Fibroblast of villous mesenchyme (primary cell): ENCODE measurements around the gene GSE1. TPM values are rescaled to one million over a fixed set of nuclear protein-coding genes. Genes with fewer than 3 reads are reported as not detected.

Experiments
- DNase-seq: peaks from one replicate; pipeline ENCODE4 v3.0.0-alpha.2; 2010; ENCODE audit warnings: low read depth
- H3K4me3 ChIP-seq: 2 replicates; pipeline ENCODE4 v1.5.1; 2011; ENCODE audit warnings: low read depth, mild to moderate bottlenecking, low read length
- total RNA-seq: library from RNA; depleted of rRNA; stranded (reverse); fragments of >200 nt; gene quantifications from 2 replicates; pipeline ENCODE4 v1.2.3, GENCODE V29; 2012
- TF ChIP-seq, protein P1 (sequence below): IDR thresholded peaks from 2 replicates; pipeline ENCODE4 v1.5.1; 2012; ENCODE audit warnings: low read depth, mild to moderate bottlenecking, low read length; ENCODE audit not compliant: insufficient read depth

The GSE1 gene
- total RNA-seq, 1 donor = 48.4 TPM

DNA sequence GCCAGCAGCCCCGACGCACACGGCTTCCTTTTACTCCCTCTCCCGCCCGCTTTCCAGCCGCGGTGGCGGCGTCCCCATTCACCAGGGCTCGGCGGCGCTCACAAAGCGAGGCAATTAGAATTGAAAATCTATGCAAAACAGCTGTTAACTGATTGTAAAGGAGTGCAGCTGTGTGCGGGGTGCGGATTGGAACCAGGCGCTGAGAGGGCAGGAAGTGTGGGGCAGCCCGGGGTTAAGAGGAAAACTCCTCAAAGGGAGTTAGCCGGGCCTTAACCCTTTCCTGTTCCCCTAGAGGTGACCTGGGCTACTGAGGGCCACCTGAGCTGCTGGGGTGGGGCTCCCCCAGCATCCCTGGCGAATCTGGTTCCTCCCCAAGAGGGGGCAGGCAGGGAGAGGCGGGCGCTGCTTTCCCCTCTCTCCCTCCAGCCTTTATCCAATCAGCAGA, 5.8 kb upstream of the GSE1 start:
- peak; percentile 58 for DNase-seq
- TF ChIP-seq, protein P1, sequence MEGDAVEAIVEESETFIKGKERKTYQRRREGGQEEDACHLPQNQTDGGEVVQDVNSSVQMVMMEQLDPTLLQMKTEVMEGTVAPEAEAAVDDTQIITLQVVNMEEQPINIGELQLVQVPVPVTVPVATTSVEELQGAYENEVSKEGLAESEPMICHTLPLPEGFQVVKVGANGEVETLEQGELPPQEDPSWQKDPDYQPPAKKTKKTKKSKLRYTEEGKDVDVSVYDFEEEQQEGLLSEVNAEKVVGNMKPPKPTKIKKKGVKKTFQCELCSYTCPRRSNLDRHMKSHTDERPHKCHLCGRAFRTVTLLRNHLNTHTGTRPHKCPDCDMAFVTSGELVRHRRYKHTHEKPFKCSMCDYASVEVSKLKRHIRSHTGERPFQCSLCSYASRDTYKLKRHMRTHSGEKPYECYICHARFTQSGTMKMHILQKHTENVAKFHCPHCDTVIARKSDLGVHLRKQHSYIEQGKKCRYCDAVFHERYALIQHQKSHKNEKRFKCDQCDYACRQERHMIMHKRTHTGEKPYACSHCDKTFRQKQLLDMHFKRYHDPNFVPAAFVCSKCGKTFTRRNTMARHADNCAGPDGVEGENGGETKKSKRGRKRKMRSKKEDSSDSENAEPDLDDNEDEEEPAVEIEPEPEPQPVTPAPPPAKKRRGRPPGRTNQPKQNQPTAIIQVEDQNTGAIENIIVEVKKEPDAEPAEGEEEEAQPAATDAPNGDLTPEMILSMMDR = peak; percentile 13
- peak overlapping the region; percentile 4 for H3K4me3 ChIP-seq

DNA sequence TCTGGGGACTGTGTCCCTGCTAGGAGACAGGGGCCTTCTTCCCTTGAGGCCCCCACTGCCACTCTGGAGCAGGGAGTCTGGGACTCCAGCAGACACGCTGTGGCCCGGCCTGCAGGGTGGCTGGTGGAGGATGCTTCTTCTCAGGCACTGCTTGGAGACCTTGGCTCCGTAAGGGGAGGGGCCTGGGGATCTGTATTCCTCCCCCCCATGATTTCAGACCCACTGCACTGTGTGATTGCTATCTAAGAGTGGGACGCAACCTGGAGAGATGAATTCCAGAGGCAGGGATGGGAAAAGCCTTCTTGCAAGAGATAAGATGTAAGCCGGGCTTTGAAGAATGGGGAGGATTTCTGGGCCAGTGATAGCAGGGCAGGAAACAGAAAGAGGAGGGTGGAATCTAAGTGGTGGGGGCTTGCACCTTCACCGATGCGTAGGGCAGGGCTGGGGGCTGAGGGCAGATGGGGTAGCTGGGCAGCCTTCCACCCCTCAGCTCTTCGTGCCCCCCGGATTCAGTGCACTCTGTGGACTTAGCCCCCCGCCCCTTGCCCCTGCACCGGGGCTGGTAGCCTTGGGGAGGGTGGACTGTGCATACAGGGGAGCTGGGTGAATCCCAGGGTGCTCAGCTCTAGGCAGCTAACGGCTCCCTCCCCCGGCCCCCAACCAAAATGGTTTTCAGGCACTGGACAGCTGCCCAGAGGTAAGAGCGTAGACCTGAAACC, 5.2 kb upstream of the GSE1 start:
- peak; percentile 29 for DNase-seq
- TF ChIP-seq, protein P1 = no peak
- no peak overlapping the region for H3K4me3 ChIP-seq

DNA sequence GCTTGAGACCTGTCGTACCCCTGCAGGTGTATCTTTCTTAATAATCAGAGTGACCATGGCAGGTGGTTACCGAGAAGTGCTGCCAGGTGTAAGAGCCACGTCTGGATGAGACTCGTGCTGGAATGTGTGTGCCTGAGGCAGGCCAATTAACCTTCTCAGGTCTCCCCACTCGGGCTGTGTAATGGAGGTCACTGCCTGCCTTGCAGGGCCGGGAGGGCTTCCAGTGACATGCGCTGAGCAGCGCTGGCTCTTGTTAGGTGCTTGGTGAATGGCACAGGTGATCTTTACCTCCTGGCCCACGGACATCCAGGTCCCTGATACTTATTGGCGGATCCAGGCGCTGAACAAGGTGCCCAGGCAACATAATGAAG, 4.6 kb upstream of the GSE1 start:
- no peak overlapping the region for H3K4me3 ChIP-seq
- no peak for DNase-seq
- TF ChIP-seq, protein P1 = no peak

DNA sequence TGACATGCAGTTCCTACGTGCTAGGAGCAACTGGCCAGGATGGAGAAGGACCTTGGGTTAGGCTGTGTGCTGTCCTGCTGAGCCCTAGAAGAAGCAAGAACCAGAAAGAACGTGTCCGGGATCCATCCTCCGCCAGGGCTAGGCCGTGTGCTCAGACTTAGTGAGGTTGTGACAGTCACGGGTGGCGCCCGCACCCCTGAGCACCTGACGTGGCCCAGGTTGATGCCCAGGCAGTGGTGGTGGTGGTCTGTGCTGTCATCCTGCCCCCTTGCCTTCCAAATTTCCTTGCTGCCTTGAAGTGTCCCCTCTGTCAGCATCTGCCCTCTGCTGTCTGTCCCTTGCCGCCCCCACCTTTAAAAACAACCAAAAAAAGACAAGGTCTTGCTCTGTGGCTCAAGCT, 4.2 kb upstream of the GSE1 start:
- no peak overlapping the region for H3K4me3 ChIP-seq
- DNase-seq = no peak
- TF ChIP-seq, protein P1 = no peak

DNA sequence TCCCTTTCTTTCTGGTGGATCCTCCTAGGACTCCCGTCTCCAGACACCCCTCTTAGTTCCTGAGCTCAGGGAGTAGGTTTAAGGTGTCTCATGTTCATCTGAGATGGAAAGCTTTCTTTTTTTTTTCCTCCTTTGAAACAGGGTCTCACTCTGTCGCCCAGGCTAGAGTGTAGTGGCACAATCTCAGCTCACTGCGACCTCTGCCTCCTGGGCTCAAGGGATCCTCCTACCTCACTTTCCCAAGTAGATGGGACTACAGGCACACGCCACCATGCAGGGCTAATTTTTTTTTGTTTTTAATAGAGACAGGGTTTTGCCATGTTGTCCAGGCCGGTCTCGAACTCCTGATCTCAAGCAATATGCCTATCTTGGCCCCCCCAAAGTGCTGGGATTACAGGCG, 3.6 kb upstream of the GSE1 start:
- TF ChIP-seq, protein P1 = no peak
- H3K4me3 ChIP-seq = no peak overlapping the region
- DNase-seq = no peak

DNA sequence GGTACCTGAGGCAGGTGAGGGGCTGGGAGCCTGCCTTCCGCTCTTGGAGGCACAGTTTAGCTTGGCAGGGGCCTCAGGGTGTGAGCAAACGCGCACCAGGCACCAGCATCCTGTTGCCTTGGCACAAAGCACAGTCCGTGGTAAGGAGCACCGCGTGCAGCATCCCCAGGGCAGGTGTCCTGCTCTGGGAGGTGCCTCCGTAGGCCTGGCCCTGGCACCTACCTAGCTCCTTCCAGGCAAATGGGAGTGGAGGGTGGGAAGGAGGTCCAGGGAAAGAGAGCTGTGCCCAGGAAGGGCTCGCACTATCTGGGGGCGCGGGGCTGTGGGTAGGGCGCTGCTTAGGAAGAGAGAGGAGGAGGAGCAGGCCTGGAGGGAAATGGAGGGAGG, 3.1 kb upstream of the GSE1 start:
- no peak for DNase-seq
- TF ChIP-seq, protein P1 = no peak
- no peak overlapping the region for H3K4me3 ChIP-seq
